Lung (tissue), 12 donors: ENCODE results near the gene PPM1L. TPM values are rescaled to one million over a fixed set of nuclear protein-coding genes. Genes with fewer than 3 reads are reported as not detected.
A peak's percentile ranks its signal among the peaks of the same experiment; 100 is the strongest.

Source experiments
- ATAC-seq: fragments of 200-7000 bp; cut with Tn5 transposase; one replicate; pipeline ENCODE4 v1.9.1; 2020; ENCODE audit warnings: moderate number of reproducible peaks; ENCODE audit not compliant: insufficient read depth, low FRiP score
- DNase-seq, 3 donors: peaks; one replicate each; pipeline ENCODE4 v3.0.0-alpha.2; 2013 to 2017
- H3K27ac ChIP-seq, 2 donors: one replicate each; pipeline ENCODE4 v1.5.1; 2013; ENCODE audit warnings: mild to moderate bottlenecking in 2 of 2, moderate library complexity in 2 of 2, control low read depth in 1 of 2, inconsistent platforms in 1 of 2, low read depth in 1 of 2, low read length in 1 of 2
- H3K27me3 ChIP-seq, 3 donors: one replicate each; pipeline ENCODE4 v1.5.1; 2013; ENCODE audit warnings: low read length in 2 of 3; ENCODE audit not compliant: control insufficient read depth in 3 of 3, insufficient read depth in 3 of 3
- H3K36me3 ChIP-seq, 4 donors: one replicate each; pipeline ENCODE4 v1.5.1; 2013; ENCODE audit warnings: low read length in 4 of 4, mild to moderate bottlenecking in 1 of 4, moderate library complexity in 1 of 4; ENCODE audit not compliant: control insufficient read depth in 4 of 4, insufficient read depth in 4 of 4
- H3K4me1 ChIP-seq, 5 donors: one replicate each; pipeline ENCODE4 v1.5.1; 2013; ENCODE audit warnings: low read length in 5 of 5, mild to moderate bottlenecking in 2 of 5, moderate library complexity in 1 of 5; ENCODE audit not compliant: control insufficient read depth in 5 of 5, insufficient read depth in 5 of 5
- H3K4me3 ChIP-seq: one replicate; pipeline ENCODE4 v1.5.1; 2013; ENCODE audit warnings: mild to moderate bottlenecking, control low read depth, moderate library complexity
- H3K9ac ChIP-seq, 2 donors: one replicate each; pipeline ENCODE4 v1.5.1; 2013; ENCODE audit warnings: low read length in 2 of 2, control low read depth in 1 of 2; ENCODE audit not compliant: insufficient read depth in 1 of 2
- H3K9me3 ChIP-seq, 4 donors: one replicate each; pipeline ENCODE4 v1.5.1; 2013; ENCODE audit warnings: low read length in 3 of 4, mild to moderate bottlenecking in 1 of 4, moderate library complexity in 1 of 4; ENCODE audit not compliant: control insufficient read depth in 4 of 4, insufficient read depth in 3 of 4
- CTCF ChIP-seq: IDR thresholded peaks from 2 replicates; pipeline ENCODE4 v1.5.1; 2012; ENCODE audit warnings: mild to moderate bottlenecking; ENCODE audit errors: control extremely low read depth, extremely low read depth
- WGBS, 2 donors: extraction: QIAGEN DNeasy Blood & Tissue Kit; methylation state at CpG; one replicate each; pipeline ENCODE4 v1.1.7; 2013; 5-methylcytosine and 5-hydroxymethylcytosine counted together
- polyA plus RNA-seq, 2 donors: library from polyadenylated mRNA; stranded (reverse); fragments of 200-250 nt; gene quantifications; one replicate each; pipeline ENCODE4 v1.2.1, GENCODE V29; 2013
- total RNA-seq, 2 donors: library from RNA; depleted of rRNA in 1 of 2; stranded (reverse); fragments of >200 nt in 1 of 2; gene quantifications; one replicate each; pipeline ENCODE4 v1.2.1, GENCODE V29; 2014 to 2021
- donor health status: control.
- donor health status: control.
- donor health status: Bipolar disorder and iron deficiency.
- donor health status: healthy.
- donor health status: DM: yes; HTN: yes; CAD: no.

PPM1L gene
- total and polyA plus RNA-seq, 4 donors, result 1.5 to 17.7 (median 6.7) TPM

GRCh38 chr3:161101609-161102008, 345.6 kb downstream of the PPM1L start:
- TF ChIP-seq CTCF, result no peak
- H3K36me3 ChIP-seq, result peaks cover 1 to 32% (median 11%) of the 10 kb centered on the region in 4 donors
- no peaks in the 10 kb centered on the region for H3K27me3 ChIP-seq
- ATAC-seq (no peak), DNase-seq (no peak)
- H3K4me1 ChIP-seq, result peaks cover 0 to 12% (median 3%) of the 10 kb centered on the region in 5 donors
- peak overlapping the region in 1 of 2 donors; percentile 72 for H3K27ac ChIP-seq
- no peak overlapping the region for H3K9ac ChIP-seq
- peaks cover 0 to 3% (median 0%) of the 10 kb centered on the region in 4 donors for H3K9me3 ChIP-seq
- H3K4me3 ChIP-seq, result no peak overlapping the region
- 77 to 92% methylated on average over 3 of the region's 3 CpGs for WGBS, 2 donors

- Histone ChIP-seq H3K4me3 (peak overlapping the region; percentile 82), H3K27ac (peak overlapping the region; percentile 90 to 91), H3K27me3 (no peaks in the 10 kb centered on the region), H3K4me1 (peaks cover 0 to 5% (median 3%) of the 10 kb centered on the region in 5 donors), H3K36me3 (peaks cover 1 to 26% (median 9%) of the 10 kb centered on the region in 4 donors), H3K9ac (peak overlapping the region; percentile 84 to 96), H3K9me3 (peaks cover 0 to 3% (median 0%) of the 10 kb centered on the region in 4 donors)
- ATAC-seq (no peak), DNase-seq (no peak)
- 90 to 92% methylated on average over 22 of the region's 22 CpGs for WGBS, 2 donors
- no peak for TF ChIP-seq CTCF
Measured at GRCh38 chr3:161103776-161104385, 347.9 kb downstream of the PPM1L start.

GRCh38 chr3:161104561-161105551, 348.8 kb downstream of the PPM1L start, which contains the start of gene B3GALNT1:
TSS of gene B3GALNT1 (minus strand) at chr3:161105349. CDS start at chr3:161086754, 18,595 bp downstream.
- Histone ChIP-seq H3K27me3 (no peaks in the 10 kb centered on the region), H3K36me3 (peaks cover 0 to 26% (median 8%) of the 10 kb centered on the region in 4 donors), H3K27ac (peak within 1 kb of the TSS; percentile 90 to 91), H3K4me1 (peaks cover 0 to 4% (median 0%) of the 10 kb centered on the region in 5 donors), H3K4me3 (peak within 1 kb of the TSS; percentile 82), H3K9me3 (peaks cover 0 to 3% (median 0%) of the 10 kb centered on the region in 4 donors), H3K9ac (peak within 1 kb of the TSS; percentile 84 to 96)
- ATAC-seq, result peak; percentile 84
- 1 to 2% methylated on average over 91 to 97 of the region's 97 CpGs for WGBS, 2 donors
- peak; percentile 75 to 77 (median 77) for DNase-seq
- no peak for TF ChIP-seq CTCF
